ENCODE measurements around the gene RFTN1. TPM values are rescaled to one million over a fixed set of nuclear protein-coding genes. Genes with fewer than 3 reads are reported as not detected.

RFTN1 gene
- total and polyA plus RNA-seq, 2 of the 8 experiments (the other 6 are each of a cell fraction or from before 2014, with no cell fraction given), result 4.6 to 6.7 TPM

- TF ChIP-seq CHD7 (IDR thresholded peaks at IDR 0.05; ENCODE audit: insufficient replicate concordance, low read length) (no peak), CBX5 (IDR thresholded peaks at IDR 0.05; ENCODE audit: low read depth, low read length) (no peak), RBBP5 (IDR thresholded peaks at IDR 0.05; ENCODE audit: borderline replicate concordance, low read depth, low read length) (no peak), SRF (IDR thresholded peaks at IDR 0.05; ENCODE audit: low read depth, low read length) (no peak), SUZ12 (IDR thresholded peaks at IDR 0.05; ENCODE audit: low read length) (no peak), YY1 (IDR thresholded peaks at IDR 0.05; ENCODE audit: low read depth, low read length) (no peak), ATF2 (IDR thresholded peaks at IDR 0.05; ENCODE audit: low read length) (no peak), POLR2A (IDR thresholded peaks at IDR 0.05; ENCODE audit: control extremely low read depth in 1 of 2, low read depth in 2 of 2, low read length in 2 of 2) (no peak), ASH2L (IDR thresholded peaks at IDR 0.05; ENCODE audit: low read length) (no peak), EGR1 (IDR thresholded peaks at IDR 0.05; ENCODE audit: borderline replicate concordance, low read depth, low read length) (no peak), EP300 (IDR thresholded peaks at IDR 0.05; ENCODE audit: borderline replicate concordance in 1 of 2, low read depth in 2 of 2, low read length in 2 of 2) (no peak)
Observed at GRCh38 chr3:16477521-16477920, 36.0 kb downstream of the RFTN1 start (continued).

Measured in H1 (cell line).